Ovary (tissue), 10 donors: Measurements from ENCODE around the gene CRACR2A. TPM values are rescaled to one million over a fixed set of nuclear protein-coding genes. Genes with fewer than 3 reads are reported as not detected.

Experiments
- DNase-seq, 5 donors: peaks; one replicate each; pipeline ENCODE4 v3.0.0-alpha.2; 2019 to 2020
- H3K27ac ChIP-seq, 2 donors: fragments of 200-600 bp; one replicate each; pipeline versions ENCODE4 v1.5.1 to v1.8.0; 2019 to 2022
- H3K27me3 ChIP-seq: fragments of 200-600 bp; one replicate; pipeline ENCODE4 v1.8.0; 2022
- H3K36me3 ChIP-seq: fragments of 200-600 bp; sonication (generic); one replicate; pipeline ENCODE4 v1.5.1; 2019
- H3K4me1 ChIP-seq: one replicate; pipeline ENCODE4 v1.8.1; 2013; ENCODE audit warnings: mild to moderate bottlenecking, moderate library complexity; ENCODE audit not compliant: insufficient read depth
- H3K4me3 ChIP-seq: fragments of 200-600 bp; sonication (generic); one replicate; pipeline ENCODE4 v1.5.1; 2017
- H3K9me3 ChIP-seq, 2 donors: fragments of 200-600 bp in 1 of 2; sonication (generic) in 1 of 2; one replicate each; pipeline versions ENCODE4 v1.5.1 to v1.8.1; 2013 to 2019; ENCODE audit warnings: mild to moderate bottlenecking in 1 of 2, moderate library complexity in 1 of 2
- EP300 ChIP-seq: sonication (generic); formaldehyde crosslinking; IDR thresholded peaks from one replicate; pipeline ENCODE4 v1.6.1; 2017; ENCODE audit warnings: antibody characterized with exemption
- POLR2A ChIP-seq: fragments of 450-650 bp; IDR thresholded peaks from one replicate; pipeline ENCODE4 v1.6.1; 2017; ENCODE audit warnings: antibody characterized with exemption, mild to moderate bottlenecking, moderate library complexity
- WGBS, 3 donors: extraction: QIAGEN DNeasy Blood & Tissue Kit in 1 of 3; methylation state at CpG; one replicate each; pipeline versions ENCODE4 v1.1.5 to v1.1.7; 2013 to 2017; 5-methylcytosine and 5-hydroxymethylcytosine counted together
- intact Hi-C, 4 donors: fragments of 100-400 bp; cut with DNase I; formaldehyde crosslinking; loops; one replicate each; pipeline versions ENCODE4 v1.11.0 to v1.15.1; 2022 to 2023
- long read RNA-seq, 3 donors: library from polyadenylated mRNA in 2 of 3; unstranded in 2 of 3; transcript quantifications; one replicate each; pipeline ENCODE4 v2.0.0 and lab custom pipeline, GENCODE V29; 2021 to 2026
- polyA plus RNA-seq, 2 donors: library from polyadenylated mRNA; stranded (reverse); fragments of 200-250 nt in 1 of 2; fragments of 350-450 nt in 1 of 2; fragmentation: Illumina TruSeq in 1 of 2; extraction: RNeasy Lipid Tissue Mini Kit (QIAGEN cat#74804) in 1 of 2; gene quantifications; one replicate each; pipeline ENCODE4 v1.2.3, GENCODE V29; 2013 to 2014
- total RNA-seq, 7 donors: library from RNA; depleted of rRNA in 2 of 7; stranded (reverse); fragments of >200 nt in 2 of 7; fragmentation: NEBNext Ultra II Directional in 3 of 7; extraction: Animal tissue kit (Norgen Biotek cat#: 25700) in 3 of 7; gene quantifications; one replicate each; pipeline versions ENCODE4 v1.1.0 to v1.2.4, GENCODE V29; 2016 to 2023
- TF ChIP-seq, protein P1 (sequence below), 3 donors: fragments of 450-650 bp in 2 of 3; fragments of 200-600 bp in 1 of 3; IDR thresholded peaks; one replicate each; pipeline versions ENCODE4 v1.5.1 to v1.8.0; 2016 to 2022; ENCODE audit warnings: antibody characterized with exemption in 3 of 3, mild to moderate bottlenecking in 1 of 3
- donor health status: DM: no; HTN: no; CAD: no; lungs with moderate emphysema.
- donor health status: DM: no; HTN: no; CAD: no.
- donor health status: Bipolar disorder and iron deficiency.
- donor health status: DM: yes; HTN: yes; CAD: no.
- donor health status: DM: no; HTN: no; CAD: no.
- donor health status: DM: yes; HTN: yes; CAD: no.

The CRACR2A gene
- total RNA-seq (1 to 10 TPM; 1.8 to 7.7 (median 4.5) TPM), polyA plus RNA-seq (1 to 10 TPM; 2.3 to 4.4 TPM)
- long read RNA-seq, donor 1, partial matches to known transcripts, result 0 of 3 reads
- long read RNA-seq, donor 1, other reads (novel, unspliced or antisense), result 3 of 3 reads
- long read RNA-seq, donor 2, result 0 reads
- long read RNA-seq, donor 3, partial matches to known transcripts, result 0 of 6 reads
- long read RNA-seq, donor 3, other reads (novel, unspliced or antisense), result 6 of 6 reads

DNA sequence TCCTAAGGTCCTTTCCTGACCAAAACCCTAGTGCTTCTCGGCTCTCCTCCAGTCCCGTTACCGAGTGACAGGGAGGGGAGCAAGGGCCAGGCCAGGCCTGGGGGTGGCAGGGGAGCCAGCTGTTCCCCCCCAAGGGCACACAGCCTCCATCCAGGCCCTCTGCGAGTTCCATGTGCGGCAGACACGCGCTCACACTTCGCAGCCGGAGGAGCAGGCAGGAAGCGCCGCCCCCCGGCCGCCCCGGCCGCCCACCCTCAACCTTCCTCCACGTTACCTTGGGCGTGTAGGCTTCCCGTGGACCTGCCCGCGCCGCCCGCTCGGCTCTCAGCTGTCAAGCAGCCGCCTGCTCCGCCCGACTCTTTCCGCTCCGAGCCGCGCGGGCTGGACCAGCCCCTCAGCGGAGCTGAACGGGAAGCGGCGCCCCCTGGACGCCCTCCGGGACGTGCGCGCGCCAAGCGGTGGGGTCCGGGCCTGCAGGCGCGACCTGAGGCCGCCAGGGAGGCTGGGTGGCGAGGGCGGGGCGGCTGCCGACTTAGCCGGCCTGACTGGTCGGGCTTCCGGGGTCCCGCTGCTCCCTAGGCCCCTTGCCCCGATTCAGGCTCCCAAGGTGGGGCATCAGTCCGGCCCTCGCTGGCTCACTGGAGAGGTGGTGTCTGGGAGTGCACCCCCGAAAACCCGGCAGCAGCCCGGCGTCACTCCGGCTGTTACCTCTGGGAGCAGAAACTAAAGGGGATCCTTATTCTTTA, at the start of gene CRACR2A:
Gene CRACR2A, minus strand, starts transcription at position 369 of the 746 bp plus-strand sequence. CDS start 56,110 bp downstream, outside the sequence.
- TF ChIP-seq, protein P1, sequence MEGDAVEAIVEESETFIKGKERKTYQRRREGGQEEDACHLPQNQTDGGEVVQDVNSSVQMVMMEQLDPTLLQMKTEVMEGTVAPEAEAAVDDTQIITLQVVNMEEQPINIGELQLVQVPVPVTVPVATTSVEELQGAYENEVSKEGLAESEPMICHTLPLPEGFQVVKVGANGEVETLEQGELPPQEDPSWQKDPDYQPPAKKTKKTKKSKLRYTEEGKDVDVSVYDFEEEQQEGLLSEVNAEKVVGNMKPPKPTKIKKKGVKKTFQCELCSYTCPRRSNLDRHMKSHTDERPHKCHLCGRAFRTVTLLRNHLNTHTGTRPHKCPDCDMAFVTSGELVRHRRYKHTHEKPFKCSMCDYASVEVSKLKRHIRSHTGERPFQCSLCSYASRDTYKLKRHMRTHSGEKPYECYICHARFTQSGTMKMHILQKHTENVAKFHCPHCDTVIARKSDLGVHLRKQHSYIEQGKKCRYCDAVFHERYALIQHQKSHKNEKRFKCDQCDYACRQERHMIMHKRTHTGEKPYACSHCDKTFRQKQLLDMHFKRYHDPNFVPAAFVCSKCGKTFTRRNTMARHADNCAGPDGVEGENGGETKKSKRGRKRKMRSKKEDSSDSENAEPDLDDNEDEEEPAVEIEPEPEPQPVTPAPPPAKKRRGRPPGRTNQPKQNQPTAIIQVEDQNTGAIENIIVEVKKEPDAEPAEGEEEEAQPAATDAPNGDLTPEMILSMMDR (IDR thresholded peaks at IDR 0.05), result peak; percentile 27 to 62 (median 56)
- TF ChIP-seq POLR2A, result no peak
- no peak for TF ChIP-seq EP300
- peak within 1 kb of the TSS; percentile 34 to 70 for H3K27ac ChIP-seq
- 2 to 6% (median 6%) methylated on average over 28 to 62 of the region's 62 CpGs for WGBS, 3 donors
- H3K9me3 ChIP-seq, result no peaks in the 10 kb centered on the region
- peaks cover 9% of the 10 kb centered on the region for H3K4me1 ChIP-seq
- DNase-seq, result peak; percentile 58 to 81 (median 68)
- H3K36me3 ChIP-seq, result no peaks in the 10 kb centered on the region
- no peaks in the 10 kb centered on the region for H3K27me3 ChIP-seq
- H3K4me3 ChIP-seq, result peak within 1 kb of the TSS; percentile 36
- intact Hi-C loops, result no loop called here

DNA sequence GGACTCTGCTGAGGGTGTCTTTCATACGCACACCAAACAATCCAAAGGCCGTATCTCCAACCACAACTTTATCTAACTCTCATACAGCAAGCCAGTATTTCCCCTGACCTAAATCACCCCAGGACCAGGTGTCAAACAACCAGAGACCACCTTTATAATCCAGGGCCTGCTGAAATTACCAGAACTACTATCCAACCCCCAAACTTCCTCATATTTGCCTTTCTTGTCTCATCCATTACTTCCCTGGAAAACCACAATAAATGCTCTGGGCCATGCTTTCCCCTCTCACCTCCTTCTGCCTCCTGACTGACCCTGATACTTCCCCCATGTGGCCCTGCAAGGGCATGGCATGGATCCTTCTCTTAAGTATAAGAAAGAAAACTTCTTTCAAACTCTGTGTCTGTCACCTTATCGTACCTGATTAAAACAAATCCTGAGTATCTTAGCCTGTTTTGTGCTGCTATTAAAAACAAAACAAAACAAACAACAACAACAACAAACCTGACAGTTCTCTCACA, 44.7 kb upstream of the CRACR2A start:
- WGBS, 3 donors, result 88 to 91% (median 89%) methylated on average over 3 of the region's 3 CpGs
- H3K27me3 ChIP-seq, result no peaks in the 10 kb centered on the region
- no peaks in the 10 kb centered on the region for H3K36me3 ChIP-seq
- H3K4me1 ChIP-seq, result peaks cover 3% of the 10 kb centered on the region
- intact Hi-C loops, result no loop called here
- TF ChIP-seq, protein P1 (IDR thresholded peaks at IDR 0.05), result no peak
- no peak for TF ChIP-seq EP300
- TF ChIP-seq POLR2A, result no peak
- no peak overlapping the region for H3K4me3 ChIP-seq
- H3K27ac ChIP-seq, result no peak overlapping the region
- H3K9me3 ChIP-seq, result no peaks in the 10 kb centered on the region
- DNase-seq, result no peak

- no peak overlapping the region for H3K4me3 ChIP-seq
- no peaks in the 10 kb centered on the region for H3K4me1 ChIP-seq
- 43 to 47% (median 43%) methylated on average over 5 of the region's 5 CpGs for WGBS, 3 donors
- no peaks in the 10 kb centered on the region for H3K9me3 ChIP-seq
- H3K27me3 ChIP-seq, result no peaks in the 10 kb centered on the region
- TF ChIP-seq EP300, result no peak
- TF ChIP-seq POLR2A, result no peak
- TF ChIP-seq, protein P1 (IDR thresholded peaks at IDR 0.05), result no peak
- DNase-seq, result no peak
- no peak overlapping the region for H3K27ac ChIP-seq
- intact Hi-C loops, result no loop called here
- no peaks in the 10 kb centered on the region for H3K36me3 ChIP-seq
These were observed 42.7 kb upstream of the CRACR2A start for GRCh38 chr12:3795492-3796133.

- no peak for DNase-seq
- H3K4me1 ChIP-seq, result no peaks in the 10 kb centered on the region
- no peaks in the 10 kb centered on the region for H3K27me3 ChIP-seq
- H3K4me3 ChIP-seq, result no peak overlapping the region
- WGBS, 3 donors, result 7 to 24% (median 8%) methylated on average over 2 of the region's 2 CpGs
- TF ChIP-seq EP300, result no peak
- no peak for TF ChIP-seq POLR2A
- TF ChIP-seq, protein P1 (IDR thresholded peaks at IDR 0.05), result no peak
- no peaks in the 10 kb centered on the region for H3K36me3 ChIP-seq
- H3K9me3 ChIP-seq, result no peaks in the 10 kb centered on the region
- H3K27ac ChIP-seq, result no peak overlapping the region
- intact Hi-C loops, result no loop called here
These were observed 42.2 kb upstream of the CRACR2A start for GRCh38 chr12:3795066-3795465.
